Measurements from ENCODE around the gene DGUOK. TPM values are rescaled to one million over a fixed set of nuclear protein-coding genes. Genes with fewer than 3 reads are reported as not detected.

The DGUOK gene
- polyA plus RNA-seq, 1 donor (not counting 4 experiments of a cell fraction or from before 2014, with no cell fraction given) = 102 TPM

DNA sequence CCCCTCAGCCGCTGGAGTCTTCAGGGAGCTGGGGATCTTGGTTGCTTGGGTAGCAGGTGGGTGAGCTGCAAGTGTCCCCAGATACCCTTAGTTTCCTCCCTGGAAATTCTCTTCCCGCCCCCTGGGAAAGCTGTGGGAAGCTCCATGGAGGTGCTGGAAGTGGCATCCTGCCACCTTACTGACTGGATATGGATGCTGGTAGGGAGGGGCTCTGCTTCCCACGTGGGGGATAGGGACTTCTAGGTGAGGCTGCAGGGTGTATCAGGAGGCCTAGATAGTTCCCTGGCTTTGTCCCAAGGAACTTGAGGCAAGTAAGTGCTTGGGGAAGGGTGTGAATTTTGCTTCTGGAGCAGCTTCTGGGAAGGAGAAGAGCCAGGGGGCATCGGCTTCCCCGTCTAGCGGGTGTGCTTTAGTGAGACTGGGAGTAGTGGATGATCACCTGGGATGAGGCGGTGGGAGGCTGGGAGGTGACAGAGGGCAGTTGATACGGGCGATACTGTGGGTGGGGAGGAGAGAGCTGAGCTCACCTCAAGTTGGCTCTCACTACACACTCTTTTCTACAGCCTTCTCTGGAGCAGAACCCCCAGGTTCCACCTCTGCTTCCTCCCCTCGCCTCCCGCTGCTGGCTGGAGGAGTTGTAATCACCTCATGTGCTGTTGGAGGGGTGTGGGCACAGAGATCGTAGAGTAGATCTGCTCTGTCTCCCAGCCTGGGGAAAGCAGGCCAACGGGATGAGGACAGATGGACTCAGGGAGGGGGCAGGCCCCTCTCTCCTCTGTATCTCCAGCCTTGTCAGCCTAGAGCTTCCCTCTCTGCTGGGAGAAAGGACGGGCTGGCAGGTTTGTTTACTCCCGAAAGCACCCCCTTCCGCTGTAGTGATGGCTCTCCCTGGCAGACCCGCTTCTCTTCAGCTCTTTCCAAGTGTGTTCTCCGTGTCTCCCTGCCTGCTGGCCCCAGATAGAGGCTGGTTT lies 77.8 kb downstream of the DGUOK start:
- TF ChIP-seq, protein P1, sequence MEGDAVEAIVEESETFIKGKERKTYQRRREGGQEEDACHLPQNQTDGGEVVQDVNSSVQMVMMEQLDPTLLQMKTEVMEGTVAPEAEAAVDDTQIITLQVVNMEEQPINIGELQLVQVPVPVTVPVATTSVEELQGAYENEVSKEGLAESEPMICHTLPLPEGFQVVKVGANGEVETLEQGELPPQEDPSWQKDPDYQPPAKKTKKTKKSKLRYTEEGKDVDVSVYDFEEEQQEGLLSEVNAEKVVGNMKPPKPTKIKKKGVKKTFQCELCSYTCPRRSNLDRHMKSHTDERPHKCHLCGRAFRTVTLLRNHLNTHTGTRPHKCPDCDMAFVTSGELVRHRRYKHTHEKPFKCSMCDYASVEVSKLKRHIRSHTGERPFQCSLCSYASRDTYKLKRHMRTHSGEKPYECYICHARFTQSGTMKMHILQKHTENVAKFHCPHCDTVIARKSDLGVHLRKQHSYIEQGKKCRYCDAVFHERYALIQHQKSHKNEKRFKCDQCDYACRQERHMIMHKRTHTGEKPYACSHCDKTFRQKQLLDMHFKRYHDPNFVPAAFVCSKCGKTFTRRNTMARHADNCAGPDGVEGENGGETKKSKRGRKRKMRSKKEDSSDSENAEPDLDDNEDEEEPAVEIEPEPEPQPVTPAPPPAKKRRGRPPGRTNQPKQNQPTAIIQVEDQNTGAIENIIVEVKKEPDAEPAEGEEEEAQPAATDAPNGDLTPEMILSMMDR (optimal IDR thresholded peaks at IDR 0.05 in 1 of 3, IDR thresholded peaks at IDR 0.05 in 1 of 3, conservative IDR thresholded peaks at IDR 0.05 in 1 of 3; ENCODE audit: extremely low read depth in 1 of 3, insufficient read depth in 2 of 3, low read length in 3 of 3) = no peak
- TF ChIP-seq EZH2 (IDR thresholded peaks at IDR 0.05; ENCODE audit: low read length) = no peak
- H3K36me3 ChIP-seq (ENCODE audit: control insufficient read depth in 2 of 2, extremely low read depth in 1 of 2, insufficient read depth in 2 of 2, low read length in 2 of 2) = peaks cover 2 to 9% of the 10 kb centered on the region in 2 experiments
- no peaks in the 10 kb centered on the region for H3K27me3 ChIP-seq (ENCODE audit: control insufficient read depth, extremely low read depth, insufficient read depth, low read length)
- no peak overlapping the region for H3K27ac ChIP-seq (ENCODE audit: control insufficient read depth, insufficient read depth, low read length)
- no peak for DNase-seq (ENCODE audit: low read depth, low spot score)
- H3K9me3 ChIP-seq (ENCODE audit: control insufficient read depth, low read depth, low read length) = no peaks in the 10 kb centered on the region
- no peak for FAIRE-seq
- H3K4me3 ChIP-seq (ENCODE audit: control insufficient read depth in 2 of 3, extremely low read depth in 1 of 3, insufficient read depth in 2 of 3, low read depth in 1 of 3, low read length in 3 of 3) = no peak overlapping the region
- H2AFZ ChIP-seq (ENCODE audit: control insufficient read depth, low read length) = no peak overlapping the region
- H3K9ac ChIP-seq (ENCODE audit: control insufficient read depth, extremely low read depth, insufficient read depth, low read length) = no peak overlapping the region
- dilution Hi-C loops (cut with MboI; ENCODE audit: extremely low pct_ligation_motif_present, low sequenced_read_pairs) = no loop called here
- H4K20me1 ChIP-seq (ENCODE audit: control insufficient read depth, extremely low read depth, insufficient read depth, low read length) = peaks cover 28% of the 10 kb centered on the region
- no peak overlapping the region for H3K4me2 ChIP-seq (ENCODE audit: control insufficient read depth, extremely low read depth, insufficient read depth, low read depth, low read length)
- H3K4me1 ChIP-seq (ENCODE audit: control insufficient read depth, extremely low read depth, insufficient read depth, low read length) = peaks cover 38% of the 10 kb centered on the region
- H3K9me1 ChIP-seq (ENCODE audit: control insufficient read depth, extremely low read depth, insufficient read depth, low read length) = peaks cover 3% of the 10 kb centered on the region
- peaks cover 57% of the 10 kb centered on the region for H3K79me2 ChIP-seq (ENCODE audit: control insufficient read depth, insufficient read depth, low read length)

- Histone ChIP-seq H3K9me1 (ENCODE audit: control insufficient read depth, extremely low read depth, insufficient read depth, low read length) (peaks cover 3% of the 10 kb centered on the region), H3K4me3 (ENCODE audit: control insufficient read depth in 2 of 3, extremely low read depth in 1 of 3, insufficient read depth in 2 of 3, low read depth in 1 of 3, low read length in 3 of 3) (no peak overlapping the region), H3K4me1 (ENCODE audit: control insufficient read depth, extremely low read depth, insufficient read depth, low read length) (peaks cover 45% of the 10 kb centered on the region), H3K9me3 (ENCODE audit: control insufficient read depth, low read depth, low read length) (no peaks in the 10 kb centered on the region), H3K9ac (ENCODE audit: control insufficient read depth, extremely low read depth, insufficient read depth, low read length) (no peak overlapping the region), H4K20me1 (ENCODE audit: control insufficient read depth, extremely low read depth, insufficient read depth, low read length) (peaks cover 21% of the 10 kb centered on the region), H3K79me2 (ENCODE audit: control insufficient read depth, insufficient read depth, low read length) (peaks cover 46% of the 10 kb centered on the region), H3K27ac (ENCODE audit: control insufficient read depth, insufficient read depth, low read length) (no peak overlapping the region), H3K4me2 (ENCODE audit: control insufficient read depth, extremely low read depth, insufficient read depth, low read depth, low read length) (no peak overlapping the region), H3K27me3 (ENCODE audit: control insufficient read depth, extremely low read depth, insufficient read depth, low read length) (no peaks in the 10 kb centered on the region), H3K36me3 (ENCODE audit: control insufficient read depth in 2 of 2, extremely low read depth in 1 of 2, insufficient read depth in 2 of 2, low read length in 2 of 2) (peaks cover 2 to 9% of the 10 kb centered on the region in 2 experiments), H2AFZ (ENCODE audit: control insufficient read depth, low read length) (no peak overlapping the region)
- dilution Hi-C loops (cut with MboI; ENCODE audit: extremely low pct_ligation_motif_present, low sequenced_read_pairs) = no loop called here
- DNase-seq (ENCODE audit: low read depth, low spot score) = no peak
- no peak for FAIRE-seq
- TF ChIP-seq EZH2 (IDR thresholded peaks at IDR 0.05; ENCODE audit: low read length) = no peak
- TF ChIP-seq, protein P1 (optimal IDR thresholded peaks at IDR 0.05 in 1 of 3, IDR thresholded peaks at IDR 0.05 in 1 of 3, conservative IDR thresholded peaks at IDR 0.05 in 1 of 3; ENCODE audit: extremely low read depth in 1 of 3, insufficient read depth in 2 of 3, low read length in 3 of 3) = no peak
These were observed 79.1 kb downstream of the DGUOK start for GRCh38 chr2:74005786-74006185.
